GM13977 (cell line): Measurements from ENCODE around the gene MYOG.

Experiments used
- DNase-seq: peaks from one replicate; pipeline ENCODE4 v3.0.0; 2012; ENCODE audit warnings: low spot score
- CTCF ChIP-seq: IDR thresholded peaks from 2 replicates; pipeline ENCODE4 v1.5.1; 2012; ENCODE audit warnings: mild to moderate bottlenecking, control low read depth; ENCODE audit not compliant: insufficient read depth; ENCODE audit errors: extremely low read depth, missing control alignments
- in situ Hi-C: fragments of 300-500 bp; cut with MboI; formaldehyde crosslinking; loops from one replicate; pipeline ENCODE4 v1.12.0; 2022; ENCODE audit warnings: low sequenced_read_pairs, low pct_unique_long_range_greater_than_20kb, mixed read lengths, inconsistent platforms; ENCODE audit not compliant: unreplicated experiment

Gene MYOG

GRCh38 chr1:203085528-203086406, at the start of gene MYOG:
Gene MYOG (minus strand): TSS chr1:203086012. CDS start chr1:203085961, 51 bp downstream.
- no peak for TF ChIP-seq CTCF
- DNase-seq, result no peak
- in situ Hi-C loops, result no loop called here

GRCh38 chr1:203133970-203134725, 48.3 kb upstream of the MYOG start:
- DNase-seq, result no peak
- TF ChIP-seq CTCF, result no peak
- in situ Hi-C loops, result no loop called here

- TF ChIP-seq CTCF, result no peak
- in situ Hi-C loops, result no loop called here
- DNase-seq, result no peak
Measured at GRCh38 chr1:203131548-203132200, 45.9 kb upstream of the MYOG start.

GRCh38 chr1:203130358-203130985, 44.7 kb upstream of the MYOG start:
- DNase-seq, result no peak
- in situ Hi-C loops, result no loop called here
- no peak for TF ChIP-seq CTCF

GRCh38 chr1:203129501-203130231, 43.9 kb upstream of the MYOG start:
- in situ Hi-C loops, result no loop called here
- no peak for TF ChIP-seq CTCF
- DNase-seq, result no peak
